A673 (cell line): ENCODE results near the gene COX15. TPM values are rescaled to one million over a fixed set of nuclear protein-coding genes. Genes with fewer than 3 reads are reported as not detected.

Experiments
- BruUV-seq: library from RNA; stranded (reverse); fragments of 400-500 nt; replicated peaks from 2 replicates; lab custom pipeline; 2021; lab: Mats Ljungman, UMichigan
- CTCF ChIA-PET: fragments of 300-600 bp; sonication (Branson Sonifier 250); formaldehyde crosslinking; loops from one replicate; lab custom pipeline; 2022; ENCODE audit warnings: antibody characterized with exemption; lab: Charles Lee
- POLR2A ChIA-PET: fragments of 300-600 bp; sonication (Branson Sonifier 250); formaldehyde crosslinking; loops from one replicate; lab custom pipeline; 2022; ENCODE audit warnings: antibody characterized with exemption; ENCODE audit not compliant: low non-redundant PET; lab: Charles Lee
- DNase-seq: peaks from one replicate; pipeline ENCODE4 v3.0.0-alpha.2; 2015; ENCODE audit warnings: low spot score
- H3K27ac ChIP-seq: fragments of 200-600 bp; sonication (generic); 2 replicates; pipeline ENCODE4 v1.5.1; 2016; ENCODE audit warnings: mixed run types, low read depth, mild to moderate bottlenecking, mixed read lengths, antibody characterized with exemption, low read length; ENCODE audit not compliant: poor library complexity, severe bottlenecking
- H3K27me3 ChIP-seq: fragments of 200-600 bp; sonication (generic); replicated peaks from 2 replicates; pipeline ENCODE4 v1.6.1; 2017; ENCODE audit warnings: mixed run types, low read depth, mild to moderate bottlenecking, mixed read lengths, antibody characterized with exemption, low read length; ENCODE audit not compliant: insufficient read depth, poor library complexity
- H3K36me3 ChIP-seq: fragments of 200-600 bp; sonication (generic); 2 replicates; pipeline ENCODE4 v1.6.1; 2016; ENCODE audit warnings: mixed run types, mild to moderate bottlenecking, mixed read lengths, antibody characterized with exemption, low read length; ENCODE audit not compliant: insufficient read depth, poor library complexity, severe bottlenecking
- H3K4me1 ChIP-seq: fragments of 200-600 bp; sonication (generic); 2 replicates; pipeline ENCODE4 v1.6.1; 2017; ENCODE audit warnings: mixed run types, mild to moderate bottlenecking, mixed read lengths, antibody characterized with exemption, low read length; ENCODE audit not compliant: insufficient read depth, poor library complexity, severe bottlenecking
- H3K4me3 ChIP-seq: fragments of 200-600 bp; sonication (generic); 2 replicates; pipeline ENCODE4 v1.5.1; 2016; ENCODE audit warnings: low read depth, mixed run types, mild to moderate bottlenecking, mixed read lengths, low read length; ENCODE audit not compliant: poor library complexity, severe bottlenecking
- H3K9me3 ChIP-seq: fragments of 200-600 bp; sonication (generic); 2 replicates; pipeline ENCODE4 v1.6.1; 2016; ENCODE audit warnings: mixed run types, low read depth, mild to moderate bottlenecking, mixed read lengths, antibody characterized with exemption, low read length; ENCODE audit not compliant: poor library complexity, severe bottlenecking
- CTCF ChIP-seq: fragments of 300-800, 200-600 bp; sonication (generic); conservative IDR thresholded peaks from 2 replicates; pipeline ENCODE4 v1.5.1; 2017; ENCODE audit warnings: low read depth, mild to moderate bottlenecking, antibody characterized with exemption, low read length, moderate library complexity, mixed read lengths
- EZH2 ChIP-seq: fragments of 200-600 bp; sonication (generic); IDR thresholded peaks from 2 replicates; pipeline ENCODE4 v1.6.1; 2017; ENCODE audit warnings: borderline replicate concordance, low read depth, mild to moderate bottlenecking, mixed read lengths, antibody characterized with exemption, low read length; ENCODE audit not compliant: poor library complexity, severe bottlenecking
- intact Hi-C: fragments of 100-400 bp; cut with micrococcal nuclease; formaldehyde crosslinking; loops from one replicate; pipeline ENCODE4 v1.10.0; 2022; ENCODE audit not compliant: unreplicated experiment
- total RNA-seq: library from RNA; stranded (reverse); gene quantifications from 2 replicates; pipeline ENCODE4 v1.2.3, GENCODE V29; 2021

Gene COX15
- total RNA-seq, 1 experiment from 2014 or later = 46.1 TPM

GRCh38 chr10:99685597-99685967 is 46.3 kb downstream of the COX15 start:
- CTCF ChIA-PET = no interaction called here
- Histone ChIP-seq H3K9me3 (no peaks in the 10 kb centered on the region), H3K4me3 (no peak overlapping the region), H3K4me1 (peaks cover 4% of the 10 kb centered on the region), H3K36me3 (no peaks in the 10 kb centered on the region), H3K27ac (no peak overlapping the region), H3K27me3 (no peaks in the 10 kb centered on the region)
- no TSS peak for BruUV-seq
- TF ChIP-seq EZH2 = no peak
- no peak for TF ChIP-seq CTCF
- intact Hi-C loops = no loop called here
- POLR2A ChIA-PET = no interaction called here
- DNase-seq = no peak

- Histone ChIP-seq H3K9me3 (no peaks in the 10 kb centered on the region), H3K36me3 (peaks cover 3% of the 10 kb centered on the region), H3K27ac (no peak overlapping the region), H3K4me1 (peaks cover 4% of the 10 kb centered on the region), H3K4me3 (no peak overlapping the region), H3K27me3 (no peaks in the 10 kb centered on the region)
- no TSS peak for BruUV-seq
- TF ChIP-seq EZH2 = no peak
- no peak for TF ChIP-seq CTCF
- POLR2A ChIA-PET = interaction anchor here (0.7 kb wide), 1 partner anchor 1212 kb away, joined by 3 read pairs; no protein-coding TSS in a partner anchor
- DNase-seq = no peak
- CTCF ChIA-PET = no interaction called here
- intact Hi-C loops = no loop called here
Measured at GRCh38 chr10:99682752-99683151, 49.2 kb downstream of the COX15 start.

Other genes with a start within 250 kb of the COX15 start
- 0.20 TPM in 1 of 2 replicates, not detected in the other for gene NKX2-3, start 199.2 kb downstream of the COX15 start, total RNA-seq
- 31.0 and 31.1 TPM in 2 replicates for gene SLC25A28, start 111.7 kb downstream of the COX15 start, total RNA-seq
- 10.1 and 11.1 TPM in 2 replicates for gene ENTPD7, start 72.6 kb downstream of the COX15 start, total RNA-seq
- 19.2 and 21.3 TPM in 2 replicates for gene CUTC, start 107 bp upstream of the COX15 start, total RNA-seq
- gene ABCC2, start 50.5 kb upstream of the COX15 start, total RNA-seq = 1.1 and 1.3 TPM in 2 replicates